Smooth muscle cell (in vitro differentiated cells): Measurements from ENCODE around the gene ASNSD1. TPM values are rescaled to one million over a fixed set of nuclear protein-coding genes. Genes with fewer than 3 reads are reported as not detected.

Source experiments
- DNase-seq: peaks from one replicate; lab custom pipeline; 2025; ENCODE audit not compliant: unreplicated experiment; lab: John Stamatoyannopoulos, UW
- H2AFZ ChIP-seq: fragments of 200-600 bp; sonication (generic); 2 replicates; pipeline ENCODE4 v1.6.0; 2016; ENCODE audit warnings: antibody characterized with exemption, low read depth, mild to moderate bottlenecking
- H3F3A ChIP-seq: fragments of 200-600 bp; sonication (generic); 2 replicates; pipeline ENCODE4 v1.6.0; 2017; ENCODE audit warnings: antibody characterized with exemption, low read depth
- H3K27ac ChIP-seq: fragments of 200-600 bp; sonication (generic); 2 replicates; pipeline ENCODE4 v1.5.1; 2016; ENCODE audit warnings: low read depth, mild to moderate bottlenecking
- H3K27me3 ChIP-seq: fragments of 200-600 bp; sonication (generic); 2 replicates; pipeline ENCODE4 v1.6.1; 2016; ENCODE audit warnings: low read depth, mild to moderate bottlenecking
- H3K36me3 ChIP-seq: fragments of 200-600 bp; sonication (generic); 2 replicates; pipeline ENCODE4 v1.5.1; 2016; ENCODE audit warnings: low read depth
- H3K4me1 ChIP-seq: fragments of 200-600 bp; sonication (generic); 2 replicates; pipeline ENCODE4 v1.5.1; 2016; ENCODE audit warnings: low read depth
- H3K4me2 ChIP-seq: fragments of 200-600 bp; sonication (generic); 2 replicates; pipeline ENCODE4 v1.6.0; 2016; ENCODE audit warnings: mild to moderate bottlenecking
- H3K4me3 ChIP-seq: fragments of 200-600 bp; sonication (generic); 2 replicates; pipeline ENCODE4 v1.5.1; 2016; ENCODE audit warnings: mild to moderate bottlenecking
- H3K79me2 ChIP-seq: fragments of 200-600 bp; sonication (generic); 2 replicates; pipeline ENCODE4 v1.6.0; 2016; ENCODE audit warnings: low read depth, mild to moderate bottlenecking
- H3K9ac ChIP-seq: fragments of 200-600 bp; sonication (generic); 2 replicates; pipeline ENCODE4 v1.6.0; 2016; ENCODE audit warnings: low read depth
- H3K9me3 ChIP-seq: fragments of 200-600 bp; sonication (generic); replicated peaks from 2 replicates; pipeline ENCODE4 v1.5.1; 2016; ENCODE audit warnings: low read depth
- H4K20me1 ChIP-seq: fragments of 200-600 bp; sonication (generic); 2 replicates; pipeline ENCODE4 v1.6.0; 2016; ENCODE audit warnings: low read depth
- WGBS: methylation state at CpG from one replicate; pipeline ENCODE4 v1.1.7; 2016; ENCODE audit warnings: low lambda C conversion rate; 5-methylcytosine and 5-hydroxymethylcytosine counted together
- polyA plus RNA-seq: library from polyadenylated mRNA; unstranded; fragments of >200 nt; fragmentation: Nextera tagmentation; extraction: Ambion mirVana; gene quantifications from 2 replicates; pipeline ENCODE4 v1.2.1, GENCODE V29; 2016
- total RNA-seq: library from RNA; depleted of rRNA; stranded (reverse); fragments of >200 nt; gene quantifications from 2 replicates; pipeline ENCODE4 v1.2.3, GENCODE V29; 2014
- TF ChIP-seq, protein P1 (sequence below): fragments of 200-600 bp; sonication (generic); IDR thresholded peaks from 2 replicates; pipeline ENCODE4 v1.5.1; 2017; ENCODE audit warnings: borderline replicate concordance, mild to moderate bottlenecking, antibody characterized with exemption; ENCODE audit not compliant: insufficient read depth, poor library complexity, severe bottlenecking

Gene ASNSD1
- total and polyA plus RNA-seq, 2 experiments from 2014 or later: 28.3 to 52.4 TPM

DNA sequence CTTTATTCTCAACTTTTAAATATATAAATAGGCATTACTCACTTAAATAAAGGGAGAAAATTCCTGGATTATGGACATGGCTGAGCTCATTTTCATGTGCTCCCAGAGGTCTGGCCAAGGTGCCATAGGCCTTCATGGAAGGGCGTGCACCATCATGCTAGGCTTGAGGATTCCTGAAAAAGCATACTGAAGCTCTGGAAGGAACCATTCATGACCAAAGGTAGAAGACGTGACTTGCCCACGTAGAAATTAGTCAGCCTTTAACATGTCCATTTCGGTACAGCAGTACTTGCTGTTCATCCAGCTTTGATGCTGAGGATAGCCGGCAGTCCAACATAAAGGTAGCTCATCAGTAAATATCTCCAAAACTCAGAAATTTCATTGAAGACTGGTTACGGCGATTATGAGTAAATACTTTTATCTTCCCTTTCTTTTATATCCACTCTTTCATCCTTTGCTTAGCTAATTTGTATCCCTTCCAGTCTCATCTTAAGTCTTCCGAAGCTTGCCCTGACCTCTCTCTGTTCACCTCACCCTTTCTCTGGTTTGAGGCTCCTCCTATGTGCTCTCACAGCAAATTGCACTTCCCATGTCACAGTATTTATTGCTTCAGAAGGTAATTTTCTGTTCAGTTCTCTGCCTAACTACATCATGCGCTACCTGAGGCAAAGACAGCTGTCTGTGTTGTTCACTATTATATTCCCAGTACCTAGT is 32.3 kb upstream of the ASNSD1 start:
- H3K4me1 ChIP-seq: no peaks in the 10 kb centered on the region
- WGBS: 92% methylated on average over 9 of the region's 9 CpGs
- DNase-seq: no peak
- H2AFZ ChIP-seq: peak overlapping the region; percentile 83
- TF ChIP-seq, protein P1, sequence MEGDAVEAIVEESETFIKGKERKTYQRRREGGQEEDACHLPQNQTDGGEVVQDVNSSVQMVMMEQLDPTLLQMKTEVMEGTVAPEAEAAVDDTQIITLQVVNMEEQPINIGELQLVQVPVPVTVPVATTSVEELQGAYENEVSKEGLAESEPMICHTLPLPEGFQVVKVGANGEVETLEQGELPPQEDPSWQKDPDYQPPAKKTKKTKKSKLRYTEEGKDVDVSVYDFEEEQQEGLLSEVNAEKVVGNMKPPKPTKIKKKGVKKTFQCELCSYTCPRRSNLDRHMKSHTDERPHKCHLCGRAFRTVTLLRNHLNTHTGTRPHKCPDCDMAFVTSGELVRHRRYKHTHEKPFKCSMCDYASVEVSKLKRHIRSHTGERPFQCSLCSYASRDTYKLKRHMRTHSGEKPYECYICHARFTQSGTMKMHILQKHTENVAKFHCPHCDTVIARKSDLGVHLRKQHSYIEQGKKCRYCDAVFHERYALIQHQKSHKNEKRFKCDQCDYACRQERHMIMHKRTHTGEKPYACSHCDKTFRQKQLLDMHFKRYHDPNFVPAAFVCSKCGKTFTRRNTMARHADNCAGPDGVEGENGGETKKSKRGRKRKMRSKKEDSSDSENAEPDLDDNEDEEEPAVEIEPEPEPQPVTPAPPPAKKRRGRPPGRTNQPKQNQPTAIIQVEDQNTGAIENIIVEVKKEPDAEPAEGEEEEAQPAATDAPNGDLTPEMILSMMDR: no peak
- no peaks in the 10 kb centered on the region for H3K79me2 ChIP-seq
- no peak overlapping the region for H3K4me3 ChIP-seq
- H3K36me3 ChIP-seq: no peaks in the 10 kb centered on the region
- H3K27me3 ChIP-seq: no peaks in the 10 kb centered on the region
- no peaks in the 10 kb centered on the region for H3F3A ChIP-seq
- no peak overlapping the region for H3K9ac ChIP-seq
- no peak overlapping the region for H3K4me2 ChIP-seq
- H3K9me3 ChIP-seq: no peaks in the 10 kb centered on the region
- no peak overlapping the region for H3K27ac ChIP-seq
- no peaks in the 10 kb centered on the region for H4K20me1 ChIP-seq

DNA sequence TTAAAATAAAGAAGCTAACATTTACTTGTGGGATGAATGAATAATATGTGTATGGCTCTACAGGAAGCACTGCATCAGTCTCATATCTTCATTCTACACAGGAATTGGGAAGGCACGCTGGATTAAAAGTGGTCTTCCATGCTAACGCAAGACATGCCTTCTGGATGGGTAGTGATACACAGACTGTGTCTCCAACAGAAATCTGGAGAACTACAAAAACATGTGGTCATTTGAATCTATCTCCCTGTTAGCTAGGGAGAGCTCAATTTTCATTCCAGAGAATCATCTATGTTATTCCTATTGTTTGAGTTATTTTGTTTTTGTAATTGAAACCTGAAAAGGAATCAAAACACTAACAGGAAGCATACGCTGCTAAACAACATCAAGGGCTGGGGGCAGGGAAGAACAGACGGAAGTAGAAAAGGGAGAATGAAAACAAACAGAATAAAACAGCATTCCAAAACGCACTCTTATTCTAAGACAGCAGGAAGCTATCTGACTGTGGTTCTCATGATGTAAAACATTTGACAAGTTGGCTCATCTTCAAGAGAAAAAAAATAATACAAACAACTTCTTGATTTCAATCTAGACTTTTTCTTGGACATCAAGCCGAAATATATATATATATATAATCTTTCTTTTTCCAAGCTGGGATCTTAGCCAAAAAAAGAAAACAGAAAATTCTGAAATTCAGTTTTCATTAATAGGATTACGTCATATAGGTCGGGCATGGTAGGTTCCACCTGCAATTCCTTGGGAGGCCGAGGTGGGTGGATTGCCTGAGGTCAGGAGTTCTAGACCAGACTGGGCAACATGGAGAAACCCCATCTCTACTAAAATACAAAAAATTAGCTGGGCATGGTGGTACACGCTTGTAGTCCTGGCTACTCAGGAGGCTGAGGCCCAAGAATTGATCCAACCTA is 31.5 kb upstream of the ASNSD1 start:
- no peak for DNase-seq
- Histone ChIP-seq H3K4me3 (no peak overlapping the region), H3K9ac (no peak overlapping the region), H3K4me2 (peak overlapping the region; percentile 1), H3K27ac (peak overlapping the region; percentile 35), H3K9me3 (no peaks in the 10 kb centered on the region), H3K36me3 (no peaks in the 10 kb centered on the region), H4K20me1 (no peaks in the 10 kb centered on the region), H3K79me2 (no peaks in the 10 kb centered on the region), H2AFZ (peak overlapping the region; percentile 83), H3K27me3 (no peaks in the 10 kb centered on the region), H3K4me1 (no peaks in the 10 kb centered on the region), H3F3A (no peaks in the 10 kb centered on the region)
- TF ChIP-seq, protein P1: no peak
- 74% methylated on average over 10 of the region's 10 CpGs for WGBS

DNA sequence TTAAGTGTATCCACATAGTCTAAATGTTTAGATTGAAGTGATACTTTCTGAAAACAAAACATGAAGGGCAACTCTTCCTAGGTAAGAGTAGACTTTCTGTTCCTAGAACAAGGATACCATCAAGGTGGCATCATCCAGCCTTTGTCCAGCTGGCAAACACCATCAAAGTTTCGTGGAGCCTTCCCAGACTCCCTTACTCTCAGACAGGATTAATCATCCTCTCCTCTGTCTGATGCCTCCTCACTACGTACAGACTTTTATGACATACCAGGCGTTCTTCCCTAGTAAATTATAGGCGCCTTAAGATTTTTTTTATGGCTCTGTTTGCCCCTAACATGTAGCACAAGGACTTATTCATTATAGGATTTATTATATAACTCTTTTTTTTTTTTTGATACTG is 29.4 kb upstream of the ASNSD1 start:
- no peaks in the 10 kb centered on the region for H3K36me3 ChIP-seq
- peak overlapping the region; percentile 58 for H3K27ac ChIP-seq
- TF ChIP-seq, protein P1: no peak
- no peaks in the 10 kb centered on the region for H4K20me1 ChIP-seq
- H3K4me3 ChIP-seq: no peak overlapping the region
- no peaks in the 10 kb centered on the region for H3K27me3 ChIP-seq
- no peak overlapping the region for H3K4me2 ChIP-seq
- H2AFZ ChIP-seq: peak overlapping the region; percentile 24
- H3K79me2 ChIP-seq: no peaks in the 10 kb centered on the region
- DNase-seq: no peak
- no peaks in the 10 kb centered on the region for H3K4me1 ChIP-seq
- WGBS: 32% methylated on average over 4 of the region's 4 CpGs
- H3K9me3 ChIP-seq: no peaks in the 10 kb centered on the region
- H3F3A ChIP-seq: no peaks in the 10 kb centered on the region
- H3K9ac ChIP-seq: no peak overlapping the region
